ENCODE data around the gene SPACA7.

Gene SPACA7

GRCh38 chr13:112447306-112447705, 71.2 kb downstream of the SPACA7 start:
- no peak overlapping the region for H3K4me3 ChIP-seq (replicated peaks; ENCODE audit: low read depth, low read length)
- no peak for TF ChIP-seq CTCF (IDR thresholded peaks at IDR 0.05; ENCODE audit: low read length, missing control alignments)
- no peak for DNase-seq (ENCODE audit: low read depth)

- no peak overlapping the region for H3K4me3 ChIP-seq (replicated peaks; ENCODE audit: low read depth, low read length)
- TF ChIP-seq CTCF (IDR thresholded peaks at IDR 0.05; ENCODE audit: low read length, missing control alignments) = no peak
- DNase-seq (ENCODE audit: low read depth) = no peak
These were observed 71.8 kb downstream of the SPACA7 start for GRCh38 chr13:112447761-112448603.

GRCh38 chr13:112448621-112449544, 72.7 kb downstream of the SPACA7 start:
- no peak for TF ChIP-seq CTCF (IDR thresholded peaks at IDR 0.05; ENCODE audit: low read length, missing control alignments)
- DNase-seq (ENCODE audit: low read depth) = no peak

GRCh38 chr13:112449545-112449930, 73.4 kb downstream of the SPACA7 start:
- no peak for TF ChIP-seq CTCF (IDR thresholded peaks at IDR 0.05; ENCODE audit: low read length, missing control alignments)
- H3K4me3 ChIP-seq (replicated peaks; ENCODE audit: low read depth, low read length) = no peak overlapping the region
- no peak for DNase-seq (ENCODE audit: low read depth)

More at GRCh38 chr13:112448621-112449544, 72.7 kb downstream of the SPACA7 start:
- no peak overlapping the region for H3K4me3 ChIP-seq (replicated peaks; ENCODE audit: low read depth, low read length)

- DNase-seq (ENCODE audit: low read depth) = no peak
- H3K4me3 ChIP-seq (replicated peaks; ENCODE audit: low read depth, low read length) = no peak overlapping the region
- TF ChIP-seq CTCF (IDR thresholded peaks at IDR 0.05; ENCODE audit: low read length, missing control alignments) = no peak
These were observed 74.2 kb downstream of the SPACA7 start for GRCh38 chr13:112450118-112450903.

GRCh38 chr13:112450904-112451240, 74.7 kb downstream of the SPACA7 start:
- DNase-seq (ENCODE audit: low read depth) = no peak
- TF ChIP-seq CTCF (IDR thresholded peaks at IDR 0.05; ENCODE audit: low read length, missing control alignments) = no peak
- no peak overlapping the region for H3K4me3 ChIP-seq (replicated peaks; ENCODE audit: low read depth, low read length)

All from fibroblast of pulmonary artery (primary cell).